DOHH2 (cell line): ENCODE results near the gene HNRNPAB.
A peak's percentile ranks its signal among the peaks of the same experiment; 100 is the strongest.

Experiments used
- H3F3A ChIP-seq: fragments of 200-600 bp; sonication (generic), shearing (Covaris generic); 2 replicates; pipeline ENCODE4 v1.6.0; 2016; ENCODE audit warnings: antibody characterized with exemption, mild to moderate bottlenecking; ENCODE audit not compliant: control insufficient read depth, insufficient read depth
- H3K27ac ChIP-seq: fragments of 200-600 bp; sonication (generic); 2 replicates; pipeline ENCODE4 v1.5.1; 2014; ENCODE audit warnings: low read depth, mild to moderate bottlenecking, low read length, moderate library complexity
- H3K27me3 ChIP-seq: fragments of 200-600 bp; sonication (generic); 2 replicates; pipeline ENCODE4 v1.6.1; 2014; ENCODE audit warnings: mild to moderate bottlenecking, low read length, mixed read lengths; ENCODE audit not compliant: control insufficient read depth
- H3K36me3 ChIP-seq: fragments of 200-600 bp; sonication (generic); 2 replicates; pipeline ENCODE4 v1.6.1; 2014; ENCODE audit warnings: mild to moderate bottlenecking, low read length, moderate library complexity, mixed read lengths; ENCODE audit not compliant: control insufficient read depth
- H3K4me1 ChIP-seq: fragments of 200-600 bp; sonication (generic); 2 replicates; pipeline ENCODE4 v1.6.1; 2014; ENCODE audit warnings: mild to moderate bottlenecking, low read length, mixed read lengths; ENCODE audit not compliant: control insufficient read depth
- H3K4me2 ChIP-seq: fragments of 200-600 bp; sonication (generic); 2 replicates; pipeline ENCODE4 v1.6.0; 2014; ENCODE audit warnings: mild to moderate bottlenecking, low read length, moderate library complexity
- H3K4me3 ChIP-seq: fragments of 200-600 bp; sonication (generic); 2 replicates; pipeline ENCODE4 v1.5.1; 2014; ENCODE audit warnings: mild to moderate bottlenecking, low read length, mixed read lengths
- H3K79me2 ChIP-seq: fragments of 200-600 bp; sonication (generic); 2 replicates; pipeline ENCODE4 v1.6.1; 2014; ENCODE audit warnings: mild to moderate bottlenecking, low read length, mixed read lengths; ENCODE audit not compliant: control insufficient read depth
- H3K9me2 ChIP-seq: fragments of 200-600 bp; sonication (generic); replicated peaks from 2 replicates; pipeline ENCODE4 v1.6.1; 2014; ENCODE audit warnings: mild to moderate bottlenecking, low read length, mixed read lengths; ENCODE audit not compliant: control insufficient read depth
- H3K9me3 ChIP-seq: fragments of 200-600 bp; sonication (generic); 2 replicates; pipeline ENCODE4 v1.6.1; 2014; ENCODE audit warnings: antibody characterized with exemption, low read length, mixed read lengths; ENCODE audit not compliant: control insufficient read depth, insufficient read depth
- H4K20me1 ChIP-seq: fragments of 200-600 bp; sonication (generic); 2 replicates; pipeline ENCODE4 v1.6.0; 2014; ENCODE audit warnings: low read depth, mild to moderate bottlenecking, antibody characterized with exemption, low read length, moderate library complexity; ENCODE audit not compliant: control insufficient read depth, insufficient read depth
- CTCF ChIP-seq: fragments of 200-600 bp; sonication (generic); IDR thresholded peaks from one replicate; pipeline ENCODE4 v1.5.1; 2014; ENCODE audit warnings: antibody characterized with exemption, mild to moderate bottlenecking, low read depth, low read length; ENCODE audit not compliant: poor library complexity, severe bottlenecking
- EZH2phosphoT487 ChIP-seq: fragments of 200-600 bp; sonication (generic); IDR thresholded peaks from 2 replicates; pipeline ENCODE4 v1.6.1; 2017; ENCODE audit warnings: borderline replicate concordance, mild to moderate bottlenecking, antibody characterized with exemption, low read length, moderate library complexity, mixed read lengths

Gene HNRNPAB

GRCh38 chr5:178241688-178242231 is 37.4 kb downstream of the HNRNPAB start:
- Histone ChIP-seq H3K4me1 (peaks cover 71% of the 10 kb centered on the region), H3K4me2 (peak overlapping the region; percentile 59), H3K27me3 (no peaks in the 10 kb centered on the region), H3K9me2 (no peaks in the 10 kb centered on the region), H3K36me3 (no peaks in the 10 kb centered on the region), H3K27ac (peak overlapping the region; percentile 88), H3K79me2 (no peaks in the 10 kb centered on the region), H3K4me3 (peak overlapping the region; percentile 71), H4K20me1 (no peaks in the 10 kb centered on the region), H3F3A (peaks cover 30% of the 10 kb centered on the region), H3K9me3 (no peaks in the 10 kb centered on the region)
- no peak for TF ChIP-seq CTCF

- TF ChIP-seq CTCF (no peak), EZH2phosphoT487 (no peak)
- peak overlapping the region; percentile 59; the same call in 1 of the 2 replicates for H3K4me2 ChIP-seq
- H3K4me1 ChIP-seq, result peaks cover 72% of the 10 kb centered on the region
- H3K9me2 ChIP-seq, result no peaks in the 10 kb centered on the region
- no peaks in the 10 kb centered on the region for H3K9me3 ChIP-seq
- H4K20me1 ChIP-seq, result no peaks in the 10 kb centered on the region
- H3K27me3 ChIP-seq, result no peaks in the 10 kb centered on the region
- no peaks in the 10 kb centered on the region for H3K36me3 ChIP-seq
- H3F3A ChIP-seq, result peaks cover 32% of the 10 kb centered on the region
- H3K79me2 ChIP-seq, result no peaks in the 10 kb centered on the region
- H3K27ac ChIP-seq, result no peak overlapping the region
- no peak overlapping the region; the same call in 1 of the 2 replicates for H3K4me3 ChIP-seq
Measured at GRCh38 chr5:178242416-178242815, 38.1 kb downstream of the HNRNPAB start.

- peaks cover 73% of the 10 kb centered on the region for H3K4me1 ChIP-seq
- H4K20me1 ChIP-seq, result no peaks in the 10 kb centered on the region
- no peak overlapping the region for H3K4me2 ChIP-seq
- no peaks in the 10 kb centered on the region for H3K9me2 ChIP-seq
- H3K79me2 ChIP-seq, result no peaks in the 10 kb centered on the region
- no peaks in the 10 kb centered on the region for H3K9me3 ChIP-seq
- no peak overlapping the region for H3K27ac ChIP-seq
- H3K4me3 ChIP-seq, result no peak overlapping the region
- no peaks in the 10 kb centered on the region for H3K27me3 ChIP-seq
- TF ChIP-seq CTCF (no peak), EZH2phosphoT487 (no peak)
- no peaks in the 10 kb centered on the region for H3K36me3 ChIP-seq
- H3F3A ChIP-seq, result peaks cover 18% of the 10 kb centered on the region
Measured at GRCh38 chr5:178244576-178244975, 40.2 kb downstream of the HNRNPAB start.
